MM.1S (cell line): ENCODE results near the gene SYT2.

Source experiments
- DNase-seq: peaks from one replicate; pipeline ENCODE4 v3.0.0-alpha.2; 2015
- H2AFZ ChIP-seq: fragments of 300-600 bp; sonication (generic); 2 replicates; pipeline ENCODE4 v1.6.0; 2016; ENCODE audit warnings: antibody characterized with exemption, low read length
- H3F3A ChIP-seq: fragments of 300-600 bp; sonication (generic); 2 replicates; pipeline ENCODE4 v1.6.1; 2016; ENCODE audit warnings: mild to moderate bottlenecking, antibody characterized with exemption, low read length, moderate library complexity, mixed read lengths; ENCODE audit not compliant: insufficient read depth
- H3K27ac ChIP-seq: fragments of 300-600 bp; sonication (generic); 2 replicates; pipeline ENCODE4 v1.5.1; 2016; ENCODE audit warnings: mild to moderate bottlenecking, low read length
- H3K27me3 ChIP-seq: fragments of 300-600 bp; sonication (generic); replicated peaks from 2 replicates; pipeline ENCODE4 v1.6.0; 2016; ENCODE audit warnings: low read length; ENCODE audit not compliant: insufficient read depth
- H3K36me3 ChIP-seq: fragments of 300-600 bp; sonication (generic); replicated peaks from 2 replicates; pipeline ENCODE4 v1.6.1; 2016; ENCODE audit warnings: mild to moderate bottlenecking, low read length, mixed read lengths; ENCODE audit not compliant: insufficient read depth
- H3K4me1 ChIP-seq: fragments of 300-600 bp; sonication (generic); 2 replicates; pipeline ENCODE4 v1.6.1; 2016; ENCODE audit warnings: low read length, mixed read lengths
- H3K4me2 ChIP-seq: fragments of 300-600 bp; sonication (generic); 2 replicates; pipeline ENCODE4 v1.6.0; 2016; ENCODE audit warnings: low read depth, low read length
- H3K4me3 ChIP-seq: fragments of 300-600 bp; sonication (generic); 2 replicates; pipeline ENCODE4 v1.5.1; 2016; ENCODE audit warnings: low read length, mixed read lengths
- H3K79me2 ChIP-seq: fragments of 300-600 bp; sonication (generic); 2 replicates; pipeline ENCODE4 v1.6.1; 2016; ENCODE audit warnings: mixed run types, low read length, mixed read lengths
- H3K9ac ChIP-seq: fragments of 300-600 bp; sonication (generic); 2 replicates; pipeline ENCODE4 v1.6.1; 2016; ENCODE audit warnings: low read length, mixed read lengths
- H3K9me2 ChIP-seq: fragments of 300-600 bp; sonication (generic); replicated peaks from 2 replicates; pipeline ENCODE4 v1.6.1; 2016; ENCODE audit warnings: mild to moderate bottlenecking, low read length, mixed read lengths; ENCODE audit not compliant: insufficient read depth
- H3K9me3 ChIP-seq: fragments of 300-600 bp; sonication (generic); replicated peaks from 2 replicates; pipeline ENCODE4 v1.6.1; 2016; ENCODE audit warnings: mild to moderate bottlenecking, low read length, mixed read lengths; ENCODE audit not compliant: insufficient read depth
- H4K20me1 ChIP-seq: fragments of 300-600 bp; sonication (generic); 2 replicates; pipeline ENCODE4 v1.6.1; 2016; ENCODE audit warnings: mild to moderate bottlenecking, low read length, moderate library complexity, mixed read lengths; ENCODE audit not compliant: insufficient read depth
- EZH2 ChIP-seq: fragments of 300-600 bp; sonication (generic); optimal IDR thresholded peaks from 2 replicates; pipeline ENCODE3; 2017; ENCODE audit warnings: low read depth, mild to moderate bottlenecking, antibody characterized with exemption, low read length, mixed read lengths
- EZH2phosphoT487 ChIP-seq: fragments of 300-600 bp; sonication (generic); IDR thresholded peaks from 2 replicates; pipeline ENCODE4 v1.6.1; 2018; ENCODE audit warnings: antibody characterized with exemption, low read length
- TF ChIP-seq, protein P1 (sequence below): fragments of 300-600 bp; sonication (generic); IDR thresholded peaks from 2 replicates; pipeline ENCODE4 v1.5.1; 2016; ENCODE audit warnings: antibody characterized with exemption, low read length, mixed read lengths

Gene SYT2

GRCh38 chr1:202701200-202701599 is 9.1 kb downstream of the SYT2 start:
- H3K9me3 ChIP-seq: no peaks in the 10 kb centered on the region
- no peak overlapping the region for H3K4me3 ChIP-seq
- H3K9me2 ChIP-seq: no peaks in the 10 kb centered on the region
- no peak for TF ChIP-seq EZH2
- TF ChIP-seq, protein P1, sequence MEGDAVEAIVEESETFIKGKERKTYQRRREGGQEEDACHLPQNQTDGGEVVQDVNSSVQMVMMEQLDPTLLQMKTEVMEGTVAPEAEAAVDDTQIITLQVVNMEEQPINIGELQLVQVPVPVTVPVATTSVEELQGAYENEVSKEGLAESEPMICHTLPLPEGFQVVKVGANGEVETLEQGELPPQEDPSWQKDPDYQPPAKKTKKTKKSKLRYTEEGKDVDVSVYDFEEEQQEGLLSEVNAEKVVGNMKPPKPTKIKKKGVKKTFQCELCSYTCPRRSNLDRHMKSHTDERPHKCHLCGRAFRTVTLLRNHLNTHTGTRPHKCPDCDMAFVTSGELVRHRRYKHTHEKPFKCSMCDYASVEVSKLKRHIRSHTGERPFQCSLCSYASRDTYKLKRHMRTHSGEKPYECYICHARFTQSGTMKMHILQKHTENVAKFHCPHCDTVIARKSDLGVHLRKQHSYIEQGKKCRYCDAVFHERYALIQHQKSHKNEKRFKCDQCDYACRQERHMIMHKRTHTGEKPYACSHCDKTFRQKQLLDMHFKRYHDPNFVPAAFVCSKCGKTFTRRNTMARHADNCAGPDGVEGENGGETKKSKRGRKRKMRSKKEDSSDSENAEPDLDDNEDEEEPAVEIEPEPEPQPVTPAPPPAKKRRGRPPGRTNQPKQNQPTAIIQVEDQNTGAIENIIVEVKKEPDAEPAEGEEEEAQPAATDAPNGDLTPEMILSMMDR: no peak
- no peak for TF ChIP-seq EZH2phosphoT487
- no peak overlapping the region for H3K27ac ChIP-seq
- H3F3A ChIP-seq: no peaks in the 10 kb centered on the region
- no peaks in the 10 kb centered on the region for H3K79me2 ChIP-seq
- no peaks in the 10 kb centered on the region for H4K20me1 ChIP-seq
- no peaks in the 10 kb centered on the region for H3K4me1 ChIP-seq
- H3K4me2 ChIP-seq: no peak overlapping the region
- H2AFZ ChIP-seq: no peak overlapping the region
- peaks cover 69% of the 10 kb centered on the region for H3K27me3 ChIP-seq
- DNase-seq: no peak
- no peak overlapping the region for H3K9ac ChIP-seq
- H3K36me3 ChIP-seq: no peaks in the 10 kb centered on the region

GRCh38 chr1:202700061-202700460 is 10.2 kb downstream of the SYT2 start:
- H3F3A ChIP-seq: no peaks in the 10 kb centered on the region
- no peaks in the 10 kb centered on the region for H3K79me2 ChIP-seq
- TF ChIP-seq EZH2phosphoT487 (no peak), EZH2 (no peak)
- TF ChIP-seq, protein P1: no peak
- H4K20me1 ChIP-seq: no peaks in the 10 kb centered on the region
- H3K27ac ChIP-seq: no peak overlapping the region
- no peak overlapping the region for H3K4me3 ChIP-seq
- H3K27me3 ChIP-seq: peaks cover 69% of the 10 kb centered on the region
- H3K4me2 ChIP-seq: no peak overlapping the region
- H3K4me1 ChIP-seq: no peaks in the 10 kb centered on the region
- H3K9me2 ChIP-seq: no peaks in the 10 kb centered on the region
- no peak for DNase-seq
- no peak overlapping the region for H2AFZ ChIP-seq
- no peak overlapping the region for H3K9ac ChIP-seq
- no peaks in the 10 kb centered on the region for H3K36me3 ChIP-seq
- H3K9me3 ChIP-seq: no peaks in the 10 kb centered on the region

GRCh38 chr1:202698276-202698675 is 12.0 kb downstream of the SYT2 start:
- no peak overlapping the region for H3K27ac ChIP-seq
- no peaks in the 10 kb centered on the region for H3K79me2 ChIP-seq
- H4K20me1 ChIP-seq: no peaks in the 10 kb centered on the region
- TF ChIP-seq, protein P1: no peak
- H3K4me1 ChIP-seq: no peaks in the 10 kb centered on the region
- no peaks in the 10 kb centered on the region for H3K9me3 ChIP-seq
- DNase-seq: no peak
- H2AFZ ChIP-seq: no peak overlapping the region
- H3K4me2 ChIP-seq: no peak overlapping the region
- H3K36me3 ChIP-seq: no peaks in the 10 kb centered on the region
- H3K4me3 ChIP-seq: no peak overlapping the region
- H3K9ac ChIP-seq: no peak overlapping the region
- peaks cover 63% of the 10 kb centered on the region for H3K27me3 ChIP-seq
- no peaks in the 10 kb centered on the region for H3K9me2 ChIP-seq
- H3F3A ChIP-seq: no peaks in the 10 kb centered on the region

DNA sequence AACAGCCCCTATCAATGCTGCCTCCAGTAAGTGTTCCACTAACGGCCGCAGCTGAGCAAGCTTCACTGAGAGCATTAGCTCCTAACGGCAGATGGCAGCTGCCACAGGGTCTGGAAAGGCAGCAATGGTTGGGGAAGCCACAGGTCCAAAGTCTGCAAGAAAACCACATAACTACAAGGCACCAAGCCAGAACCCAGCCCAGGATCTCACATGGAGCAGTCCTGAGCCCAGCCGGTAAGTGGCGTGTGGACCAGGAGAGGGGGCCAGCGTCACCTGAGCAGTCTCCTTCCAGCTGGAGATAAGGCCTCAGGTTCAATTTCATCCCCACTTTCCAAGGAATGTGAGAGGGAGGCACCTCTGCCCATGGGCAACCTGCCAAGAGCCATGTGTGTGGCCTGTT is 13.2 kb downstream of the SYT2 start:
- no peaks in the 10 kb centered on the region for H3K36me3 ChIP-seq
- H3F3A ChIP-seq: no peaks in the 10 kb centered on the region
- no peaks in the 10 kb centered on the region for H4K20me1 ChIP-seq
- no peak overlapping the region for H3K4me3 ChIP-seq
- H3K79me2 ChIP-seq: no peaks in the 10 kb centered on the region
- no peaks in the 10 kb centered on the region for H3K9me3 ChIP-seq
- H2AFZ ChIP-seq: no peak overlapping the region
- no peak for DNase-seq
- H3K4me2 ChIP-seq: no peak overlapping the region
- no peaks in the 10 kb centered on the region for H3K4me1 ChIP-seq
- H3K27ac ChIP-seq: no peak overlapping the region
- no peaks in the 10 kb centered on the region for H3K9me2 ChIP-seq
- no peak overlapping the region for H3K9ac ChIP-seq
- TF ChIP-seq EZH2: no peak
- no peak for TF ChIP-seq EZH2phosphoT487
- TF ChIP-seq, protein P1: no peak
- H3K27me3 ChIP-seq: peaks cover 63% of the 10 kb centered on the region
